ENCODE measurements around the gene PPP2R2D. TPM values are rescaled to one million over a fixed set of nuclear protein-coding genes. Genes with fewer than 3 reads are reported as not detected.

The PPP2R2D gene
- polyA plus RNA-seq, 1 experiment: 27.2 TPM

DNA sequence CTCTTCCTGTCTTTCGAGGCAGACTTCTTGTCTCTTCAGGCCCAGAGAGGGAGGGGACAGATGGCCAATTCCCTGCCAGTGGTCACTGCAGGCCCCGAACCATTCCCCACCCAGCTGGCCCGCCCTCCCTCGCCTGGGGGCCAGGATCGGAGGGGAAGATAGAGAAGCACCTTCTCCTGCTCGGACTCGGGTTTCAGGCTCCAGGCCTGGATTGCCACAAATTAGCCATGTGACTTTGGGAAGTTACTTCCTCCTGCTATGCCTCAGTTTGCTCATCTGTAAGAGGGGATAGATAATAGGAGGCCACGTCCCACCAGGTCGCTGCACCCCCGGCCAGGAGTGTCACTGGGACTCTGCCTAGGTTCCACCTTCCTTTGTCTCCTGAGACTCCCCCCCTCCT lies 24.8 kb upstream of the PPP2R2D start:
- ChIA-PET CTCF (interaction anchor here (0.7 to 2.4 kb wide), 3 partner anchors 22 to 1686 kb away, joined by 3 to 26 read pairs (median 4); no protein-coding TSS in a partner anchor), POLR2A (no interaction called here)

GRCh38 chr10:131876508-131876907 lies 24.3 kb upstream of the PPP2R2D start:
- Histone ChIP-seq H3K27ac (ENCODE audit: low read depth, low read length) (no peak overlapping the region), H3K9me3 (ENCODE audit: control insufficient read depth, insufficient read depth, low read length) (no peaks in the 10 kb centered on the region), H3K4me3 (ENCODE audit: low read depth, low read length) (no peak overlapping the region), H3K27me3 (ENCODE audit: control insufficient read depth, insufficient read depth, low read length) (peaks cover 12% of the 10 kb centered on the region)
- ChIA-PET CTCF (interaction anchor here (0.7 to 1.6 kb wide), 2 partner anchors 9 to 208 kb away, joined by 4 to 5 read pairs; no protein-coding TSS in a partner anchor), POLR2A (no interaction called here)
- TF ChIP-seq, protein P1, sequence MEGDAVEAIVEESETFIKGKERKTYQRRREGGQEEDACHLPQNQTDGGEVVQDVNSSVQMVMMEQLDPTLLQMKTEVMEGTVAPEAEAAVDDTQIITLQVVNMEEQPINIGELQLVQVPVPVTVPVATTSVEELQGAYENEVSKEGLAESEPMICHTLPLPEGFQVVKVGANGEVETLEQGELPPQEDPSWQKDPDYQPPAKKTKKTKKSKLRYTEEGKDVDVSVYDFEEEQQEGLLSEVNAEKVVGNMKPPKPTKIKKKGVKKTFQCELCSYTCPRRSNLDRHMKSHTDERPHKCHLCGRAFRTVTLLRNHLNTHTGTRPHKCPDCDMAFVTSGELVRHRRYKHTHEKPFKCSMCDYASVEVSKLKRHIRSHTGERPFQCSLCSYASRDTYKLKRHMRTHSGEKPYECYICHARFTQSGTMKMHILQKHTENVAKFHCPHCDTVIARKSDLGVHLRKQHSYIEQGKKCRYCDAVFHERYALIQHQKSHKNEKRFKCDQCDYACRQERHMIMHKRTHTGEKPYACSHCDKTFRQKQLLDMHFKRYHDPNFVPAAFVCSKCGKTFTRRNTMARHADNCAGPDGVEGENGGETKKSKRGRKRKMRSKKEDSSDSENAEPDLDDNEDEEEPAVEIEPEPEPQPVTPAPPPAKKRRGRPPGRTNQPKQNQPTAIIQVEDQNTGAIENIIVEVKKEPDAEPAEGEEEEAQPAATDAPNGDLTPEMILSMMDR (IDR thresholded peaks at IDR 0.05; ENCODE audit: low read depth, low read length): no peak
- DNase-seq (ENCODE audit: low read depth, low spot score): no peak

More for the DNA sequence above, 24.8 kb upstream of the PPP2R2D start:
- Histone ChIP-seq H3K27me3 (ENCODE audit: control insufficient read depth, insufficient read depth, low read length) (peaks cover 12% of the 10 kb centered on the region), H3K4me3 (ENCODE audit: low read depth, low read length) (no peak overlapping the region), H3K27ac (ENCODE audit: low read depth, low read length) (no peak overlapping the region), H3K9me3 (ENCODE audit: control insufficient read depth, insufficient read depth, low read length) (no peaks in the 10 kb centered on the region)
- DNase-seq (ENCODE audit: low read depth, low spot score): no peak
- TF ChIP-seq, protein P1 (IDR thresholded peaks at IDR 0.05; ENCODE audit: low read depth, low read length): no peak

DNA sequence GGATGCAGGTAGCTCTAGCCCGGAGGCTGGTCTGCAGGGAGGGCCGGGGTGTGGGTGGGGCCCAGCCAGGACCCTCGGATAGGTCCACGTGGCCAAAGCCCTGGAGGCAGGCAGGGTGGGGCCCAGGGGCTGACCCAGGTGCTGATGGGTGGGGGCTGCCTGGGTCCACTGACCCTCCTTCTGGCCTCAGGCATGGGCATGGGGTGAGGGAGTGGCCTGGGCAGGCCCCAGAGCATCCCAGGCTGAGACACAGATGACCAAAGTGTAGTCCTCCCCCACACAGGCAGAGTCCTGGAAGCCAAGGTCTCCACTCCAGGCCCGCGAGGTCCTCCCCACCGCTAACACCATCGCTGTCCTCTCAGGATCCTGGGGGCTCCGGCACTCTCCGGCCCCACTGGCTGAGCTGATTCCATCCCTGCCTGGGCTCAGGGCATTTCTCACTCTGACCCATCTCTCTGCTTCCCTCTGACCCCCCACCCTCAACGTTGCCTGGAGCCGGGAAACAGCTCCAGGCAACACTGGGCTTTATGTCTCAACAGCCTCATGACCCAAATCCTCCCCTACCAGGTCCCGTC lies 20.7 kb upstream of the PPP2R2D start:
- Histone ChIP-seq H3K4me3 (ENCODE audit: low read depth, low read length) (no peak overlapping the region), H3K27ac (ENCODE audit: low read depth, low read length) (no peak overlapping the region), H3K9me3 (ENCODE audit: control insufficient read depth, insufficient read depth, low read length) (peaks cover 22% of the 10 kb centered on the region), H3K27me3 (ENCODE audit: control insufficient read depth, insufficient read depth, low read length) (peaks cover 8% of the 10 kb centered on the region)
- ChIA-PET CTCF (interaction anchor here (1.3 to 1.5 kb wide), 2 partner anchors 11 to 143 kb away, joined by 3 to 7 read pairs; no protein-coding TSS in a partner anchor), POLR2A (no interaction called here)
- TF ChIP-seq, protein P1 (IDR thresholded peaks at IDR 0.05; ENCODE audit: low read depth, low read length): no peak
- no peak for DNase-seq (ENCODE audit: low read depth, low spot score)

GRCh38 chr10:131881104-131881880 lies 19.5 kb upstream of the PPP2R2D start:
- peaks cover 22% of the 10 kb centered on the region for H3K9me3 ChIP-seq (ENCODE audit: control insufficient read depth, insufficient read depth, low read length)
- CTCF ChIA-PET: interaction anchor here (1.3 to 1.5 kb wide), 2 partner anchors 12 to 141 kb away, joined by 3 to 7 read pairs; no protein-coding TSS in a partner anchor
- H3K27me3 ChIP-seq (ENCODE audit: control insufficient read depth, insufficient read depth, low read length): peaks cover 5% of the 10 kb centered on the region
- POLR2A ChIA-PET: no interaction called here
- DNase-seq (ENCODE audit: low read depth, low spot score): no peak
- no peak overlapping the region for H3K4me3 ChIP-seq (ENCODE audit: low read depth, low read length)
- no peak overlapping the region for H3K27ac ChIP-seq (ENCODE audit: low read depth, low read length)
- TF ChIP-seq, protein P1 (IDR thresholded peaks at IDR 0.05; ENCODE audit: low read depth, low read length): no peak

DNA sequence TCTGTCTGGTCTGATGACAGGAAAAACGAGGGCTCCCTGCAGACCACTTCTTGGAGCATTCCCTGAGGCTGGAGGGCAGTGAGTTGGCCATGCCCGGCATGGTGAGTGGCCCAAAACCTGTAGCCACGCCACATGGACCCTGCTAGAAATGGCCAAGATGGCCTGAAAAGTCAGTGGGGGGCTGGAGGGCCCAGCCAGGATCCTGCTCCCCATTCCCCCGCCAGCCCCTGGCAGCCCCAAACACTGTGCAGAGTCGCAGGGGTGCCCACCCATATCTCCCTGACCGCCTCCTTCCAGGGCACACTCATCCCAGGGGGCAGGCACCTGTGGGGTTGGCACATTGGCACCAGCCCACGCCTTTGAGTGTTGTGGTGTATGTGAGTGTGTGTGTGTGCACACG lies 18.7 kb upstream of the PPP2R2D start:
- TF ChIP-seq, protein P1 (IDR thresholded peaks at IDR 0.05; ENCODE audit: low read depth, low read length): no peak
- CTCF ChIA-PET: no interaction called here
- peaks cover 4% of the 10 kb centered on the region for H3K27me3 ChIP-seq (ENCODE audit: control insufficient read depth, insufficient read depth, low read length)

More for the DNA sequence above, 18.7 kb upstream of the PPP2R2D start:
- Histone ChIP-seq H3K4me3 (ENCODE audit: low read depth, low read length) (no peak overlapping the region), H3K9me3 (ENCODE audit: control insufficient read depth, insufficient read depth, low read length) (peaks cover 22% of the 10 kb centered on the region), H3K27ac (ENCODE audit: low read depth, low read length) (no peak overlapping the region)
- no peak for DNase-seq (ENCODE audit: low read depth, low spot score)
- POLR2A ChIA-PET: no interaction called here
